IMR-90 (cell line): ENCODE data around the gene SCAF4.

ENCODE experiments used
- BHLHE40 ChIP-seq: fragments of 150-350 bp; IDR thresholded peaks from 2 replicates; pipeline ENCODE4 v1.6.1; 2016; ENCODE audit warnings: mild to moderate bottlenecking, low read depth, low read length
- MAFK ChIP-seq: IDR thresholded peaks from 2 replicates; pipeline ENCODE4 v1.6.1; 2012; ENCODE audit warnings: low read depth, low read length, improper control_type of control experiment
- MAZ ChIP-seq: IDR thresholded peaks from 2 replicates; pipeline ENCODE4 v1.6.1; 2012; ENCODE audit warnings: low read depth, mild to moderate bottlenecking, low read length, improper control_type of control experiment, moderate library complexity, borderline replicate concordance
- POLR2A ChIP-seq: IDR thresholded peaks from 2 replicates; pipeline ENCODE4 v1.6.1; 2012; ENCODE audit warnings: mild to moderate bottlenecking, low read depth, low read length
- RCOR1 ChIP-seq: IDR thresholded peaks from 2 replicates; pipeline ENCODE4 v1.6.1; 2012; ENCODE audit warnings: mild to moderate bottlenecking, low read length, improper control_type of control experiment; ENCODE audit not compliant: insufficient replicate concordance
- RFX5 ChIP-seq: IDR thresholded peaks from 2 replicates; pipeline ENCODE4 v1.8.0; 2012; ENCODE audit warnings: low read depth, mild to moderate bottlenecking, low read length, moderate library complexity
- SMC3 ChIP-seq: fragments of 150-350 bp; IDR thresholded peaks from 2 replicates; pipeline ENCODE4 v1.6.1; 2016; ENCODE audit warnings: low read depth, mild to moderate bottlenecking, antibody characterized with exemption, low read length, moderate library complexity
- TF ChIP-seq, protein P1 (sequence below): conservative IDR thresholded peaks from 2 replicates; pipeline ENCODE4 v1.5.1; 2012; ENCODE audit warnings: mild to moderate bottlenecking, low read depth, low read length, improper control_type of control experiment
- TF ChIP-seq, protein P2 (sequence below): fragments of 150-350 bp; IDR thresholded peaks from 2 replicates; pipeline ENCODE4 v1.6.1; 2017; ENCODE audit warnings: mild to moderate bottlenecking, antibody characterized with exemption, low read length, low read depth

DNA sequence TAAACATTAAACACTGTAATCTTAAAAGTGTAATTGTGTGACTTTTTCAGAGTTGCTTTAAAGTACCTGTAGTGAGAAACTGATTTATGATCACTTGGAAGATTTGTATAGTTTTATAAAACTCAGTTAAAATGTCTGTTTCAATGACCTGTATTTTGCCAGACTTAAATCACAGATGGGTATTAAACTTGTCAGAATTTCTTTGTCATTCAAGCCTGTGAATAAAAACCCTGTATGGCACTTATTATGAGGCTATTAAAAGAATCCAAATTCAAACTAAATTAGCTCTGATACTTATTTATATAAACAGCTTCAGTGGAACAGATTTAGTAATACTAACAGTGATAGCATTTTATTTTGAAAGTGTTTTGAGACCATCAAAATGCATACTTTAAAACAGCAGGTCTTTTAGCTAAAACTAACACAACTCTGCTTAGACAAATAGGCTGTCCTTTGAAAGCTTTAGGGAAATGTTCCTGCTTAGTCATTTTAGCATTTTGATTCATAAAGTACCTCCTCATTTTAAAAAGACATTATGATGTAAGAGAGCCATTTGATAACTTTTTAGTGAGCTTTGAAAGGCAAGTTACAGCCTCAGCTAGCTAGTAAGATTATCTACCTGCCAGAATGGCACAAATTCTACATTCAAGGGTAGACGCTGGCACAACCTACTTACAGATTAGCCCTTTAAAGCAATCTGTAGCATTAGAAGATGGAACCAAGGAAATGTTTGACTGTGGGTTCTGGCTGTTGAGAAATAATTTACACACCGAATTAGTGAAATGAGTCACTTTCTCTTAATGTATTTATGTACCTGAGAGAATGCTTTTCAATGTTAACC is 63.0 kb downstream of the SCAF4 start:
- TF ChIP-seq, protein P1, sequence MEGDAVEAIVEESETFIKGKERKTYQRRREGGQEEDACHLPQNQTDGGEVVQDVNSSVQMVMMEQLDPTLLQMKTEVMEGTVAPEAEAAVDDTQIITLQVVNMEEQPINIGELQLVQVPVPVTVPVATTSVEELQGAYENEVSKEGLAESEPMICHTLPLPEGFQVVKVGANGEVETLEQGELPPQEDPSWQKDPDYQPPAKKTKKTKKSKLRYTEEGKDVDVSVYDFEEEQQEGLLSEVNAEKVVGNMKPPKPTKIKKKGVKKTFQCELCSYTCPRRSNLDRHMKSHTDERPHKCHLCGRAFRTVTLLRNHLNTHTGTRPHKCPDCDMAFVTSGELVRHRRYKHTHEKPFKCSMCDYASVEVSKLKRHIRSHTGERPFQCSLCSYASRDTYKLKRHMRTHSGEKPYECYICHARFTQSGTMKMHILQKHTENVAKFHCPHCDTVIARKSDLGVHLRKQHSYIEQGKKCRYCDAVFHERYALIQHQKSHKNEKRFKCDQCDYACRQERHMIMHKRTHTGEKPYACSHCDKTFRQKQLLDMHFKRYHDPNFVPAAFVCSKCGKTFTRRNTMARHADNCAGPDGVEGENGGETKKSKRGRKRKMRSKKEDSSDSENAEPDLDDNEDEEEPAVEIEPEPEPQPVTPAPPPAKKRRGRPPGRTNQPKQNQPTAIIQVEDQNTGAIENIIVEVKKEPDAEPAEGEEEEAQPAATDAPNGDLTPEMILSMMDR, result no peak
- TF ChIP-seq, protein P2, sequence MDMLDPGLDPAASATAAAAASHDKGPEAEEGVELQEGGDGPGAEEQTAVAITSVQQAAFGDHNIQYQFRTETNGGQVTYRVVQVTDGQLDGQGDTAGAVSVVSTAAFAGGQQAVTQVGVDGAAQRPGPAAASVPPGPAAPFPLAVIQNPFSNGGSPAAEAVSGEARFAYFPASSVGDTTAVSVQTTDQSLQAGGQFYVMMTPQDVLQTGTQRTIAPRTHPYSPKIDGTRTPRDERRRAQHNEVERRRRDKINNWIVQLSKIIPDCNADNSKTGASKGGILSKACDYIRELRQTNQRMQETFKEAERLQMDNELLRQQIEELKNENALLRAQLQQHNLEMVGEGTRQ, result no peak
- TF ChIP-seq MAFK, result no peak
- no peak for TF ChIP-seq MAZ
- no peak for TF ChIP-seq SMC3
- TF ChIP-seq POLR2A, result no peak
- TF ChIP-seq RFX5, result no peak
- TF ChIP-seq BHLHE40, result no peak
- no peak for TF ChIP-seq RCOR1
